Activated T-cell treated with anti-CD3 and anti-CD28 coated beads, Interleukin-2, amount 50 U/mL, for 4 hours (primary cell): Measurements from ENCODE around the gene TPSG1. TPM values are rescaled to one million over a fixed set of nuclear protein-coding genes. Genes with fewer than 3 reads are reported as not detected.
"Not testable (repeated sequence)": the region's sequence is repeated elsewhere in the genome, so short reads cannot be mapped to it uniquely, and the experiment has no call there.

ENCODE experiments used
- ATAC-seq, 2 donors: fragments of 200-7000 bp; cut with Tn5 transposase; one replicate each; pipeline ENCODE4 v1.10.0; 2021
- DNase-seq: peaks from one replicate; pipeline ENCODE4 v3.0.0-alpha.2; 2020
- H3K27me3 Mint-ChIP-seq: one replicate; pipeline ENCODE4 v1.8.0; 2021; ENCODE audit warnings: low read depth, mixed read lengths
- H3K36me3 Mint-ChIP-seq: one replicate; pipeline ENCODE4 v1.8.0; 2022; ENCODE audit warnings: mixed read lengths; ENCODE audit not compliant: insufficient read depth
- H3K4me1 Mint-ChIP-seq: one replicate; pipeline ENCODE4 v1.8.0; 2021; ENCODE audit warnings: low read depth, mixed read lengths
- H3K4me3 Mint-ChIP-seq: one replicate; pipeline ENCODE4 v1.8.0; 2021; ENCODE audit warnings: mild to moderate bottlenecking, moderate library complexity, mixed read lengths
- H3K9me3 Mint-ChIP-seq: one replicate; pipeline ENCODE4 v1.8.0; 2021; ENCODE audit warnings: mixed read lengths
- total RNA-seq, 3 donors: library from RNA; stranded (reverse); gene quantifications; one replicate each; pipeline ENCODE4 v1.2.1, GENCODE V29; 2021

TPSG1 gene
- total RNA-seq, 3 donors from 2014 or later: not detected

DNA sequence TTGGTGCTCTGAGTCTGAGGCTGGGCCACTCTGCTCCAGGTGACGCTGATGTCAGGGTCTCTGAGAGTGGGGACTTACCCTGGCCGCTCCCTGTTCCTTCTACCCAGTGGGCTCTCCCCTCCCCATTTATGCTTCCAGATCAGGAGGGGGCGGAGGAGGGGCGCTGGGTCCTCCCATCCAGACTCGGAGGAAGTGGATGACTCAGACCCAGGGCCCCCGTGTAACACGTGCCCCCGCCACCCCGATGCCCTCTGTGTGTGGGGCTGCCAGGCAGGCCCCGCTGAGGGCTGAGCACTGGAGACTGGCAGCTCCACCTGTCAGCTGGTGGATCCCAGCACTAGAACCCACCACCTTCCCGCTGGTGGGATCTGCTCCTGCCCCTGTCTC, 5.0 kb upstream of the TPSG1 start, which contains the start of gene TPSB2:
Gene TPSB2, minus strand, starts transcription at position 101 of the 387 bp plus-strand sequence. CDS start 233 bp downstream, outside the sequence.
- H3K27me3 Mint-ChIP-seq, H3K4me3 Mint-ChIP-seq: not testable (repeated sequence)

DNA sequence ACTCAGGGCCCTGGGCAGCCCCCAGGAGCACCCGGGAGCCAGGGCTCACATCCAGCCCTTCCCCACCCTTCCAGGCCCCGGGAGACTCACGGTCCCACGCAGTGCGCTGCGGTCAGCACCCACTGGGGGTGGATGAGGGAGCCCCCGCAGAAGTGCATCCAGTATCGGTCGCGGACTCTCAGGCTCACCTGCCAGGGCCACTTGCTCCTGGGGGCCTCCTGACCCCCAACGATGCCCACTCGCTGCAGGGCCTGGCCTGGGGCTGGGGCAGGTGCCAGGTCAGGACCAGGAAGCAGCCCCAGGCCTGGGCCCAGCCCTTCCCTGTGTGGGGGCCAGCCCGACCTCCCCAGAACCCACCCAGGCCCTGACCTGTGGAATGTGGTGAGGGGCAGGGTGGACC, 4.4 kb upstream of the TPSG1 start:
- H3K27me3 Mint-ChIP-seq, DNase-seq, H3K9me3 Mint-ChIP-seq, H3K4me3 Mint-ChIP-seq, ATAC-seq, H3K4me1 Mint-ChIP-seq, H3K36me3 Mint-ChIP-seq: not testable (repeated sequence)

More for the DNA sequence above, 5.0 kb upstream of the TPSG1 start, which contains the start of gene TPSB2:
- not testable (repeated sequence) for ATAC-seq, H3K9me3 Mint-ChIP-seq, H3K4me1 Mint-ChIP-seq, DNase-seq, H3K36me3 Mint-ChIP-seq

DNA sequence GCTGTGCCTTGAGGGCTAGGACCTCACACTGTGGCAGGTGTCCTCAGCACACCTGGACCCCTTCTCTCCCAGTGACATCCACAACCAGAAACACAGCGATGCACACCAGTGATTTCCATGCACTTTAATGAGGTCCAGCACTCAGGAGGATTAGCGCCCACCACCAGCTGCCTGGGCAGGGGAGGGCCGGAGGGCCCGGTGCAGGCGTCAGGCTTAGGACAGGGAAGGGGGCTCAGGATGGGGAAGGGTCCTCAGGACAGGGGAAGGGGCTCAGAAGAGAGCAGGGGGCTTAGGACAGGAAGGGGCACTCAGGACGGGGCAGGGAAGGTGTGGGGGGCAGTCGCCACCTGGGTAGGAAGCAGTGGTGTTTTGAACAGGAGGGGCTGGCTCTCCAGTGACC, 3.2 kb upstream of the TPSG1 start:
- H3K36me3 Mint-ChIP-seq, ATAC-seq, H3K27me3 Mint-ChIP-seq, DNase-seq, H3K4me1 Mint-ChIP-seq, H3K9me3 Mint-ChIP-seq, H3K4me3 Mint-ChIP-seq: not testable (repeated sequence)

DNA sequence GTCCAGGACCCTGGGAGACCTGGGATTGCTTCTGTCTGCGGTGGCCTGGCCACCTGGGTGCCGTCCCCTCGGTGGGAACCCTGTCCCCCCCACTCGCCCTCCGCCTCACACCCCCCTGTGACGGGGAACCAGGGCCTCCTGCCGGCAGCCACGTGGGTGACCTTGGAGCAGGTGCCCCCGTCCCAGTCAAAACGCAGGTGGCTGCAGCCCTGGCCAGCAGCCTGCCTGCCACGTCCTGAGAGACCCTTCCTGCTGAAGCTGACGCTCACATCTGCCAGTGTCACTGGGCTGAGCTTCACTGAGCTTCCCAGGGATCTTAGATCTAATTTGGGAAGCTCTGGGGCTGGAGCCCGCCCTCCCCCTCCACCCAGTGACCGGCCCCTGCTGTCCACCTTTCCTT, 1.6 kb upstream of the TPSG1 start:
- not testable (repeated sequence) for H3K4me3 Mint-ChIP-seq, H3K9me3 Mint-ChIP-seq, ATAC-seq, DNase-seq, H3K4me1 Mint-ChIP-seq, H3K27me3 Mint-ChIP-seq, H3K36me3 Mint-ChIP-seq

DNA sequence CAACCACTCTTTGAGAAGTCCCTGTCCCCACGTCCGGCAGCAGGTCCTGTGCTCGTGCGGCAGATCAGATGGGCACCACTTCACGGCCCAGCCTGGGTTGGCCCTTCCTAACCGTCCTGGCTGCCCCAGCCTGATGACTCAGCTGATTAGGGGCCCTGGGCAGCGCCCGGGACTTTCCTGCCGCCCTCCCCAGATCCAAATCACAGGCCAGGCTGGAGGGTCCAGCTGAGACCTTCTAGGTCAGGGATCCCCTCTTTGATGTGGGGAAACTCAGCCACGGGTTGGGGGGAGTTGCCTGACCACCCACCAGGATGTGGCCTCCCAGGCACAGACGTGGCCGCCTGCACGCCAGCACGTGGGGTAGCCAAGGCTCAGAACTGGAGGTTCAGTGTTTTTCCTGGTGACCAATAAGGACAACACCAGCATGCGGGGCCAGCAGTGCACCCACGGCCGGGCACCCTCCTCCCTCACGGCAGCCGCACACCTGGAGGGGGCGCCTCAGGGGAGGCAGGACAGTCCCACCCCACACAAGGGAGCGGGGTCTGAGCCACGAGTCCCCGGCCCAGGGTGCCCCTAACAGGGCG, 752 bp upstream of the TPSG1 start:
- not testable (repeated sequence) for DNase-seq, H3K4me1 Mint-ChIP-seq, H3K4me3 Mint-ChIP-seq, H3K9me3 Mint-ChIP-seq, ATAC-seq, H3K36me3 Mint-ChIP-seq, H3K27me3 Mint-ChIP-seq

DNA sequence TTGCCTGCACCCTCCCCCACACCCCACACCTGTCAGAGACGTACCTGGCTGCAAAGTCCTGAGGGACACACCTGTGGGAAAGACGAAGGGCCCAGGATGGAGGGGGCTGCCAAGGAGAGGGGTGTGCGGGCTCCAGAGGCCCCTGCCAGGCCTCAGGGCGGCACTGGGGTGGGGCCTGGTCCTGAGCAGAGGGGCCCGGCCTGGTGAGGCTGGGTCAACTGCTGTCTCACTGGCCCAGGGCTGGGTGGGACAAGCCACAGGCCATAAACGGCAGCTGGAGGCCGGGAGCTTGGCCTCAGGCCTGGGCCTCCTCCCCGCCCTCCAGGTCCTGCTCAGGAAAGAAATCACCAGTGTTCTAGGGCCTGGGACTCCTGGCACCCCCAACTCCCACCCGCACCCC, 510 bp downstream of the TPSG1 start:
- peaks cover 5% of the 10 kb centered on the region for H3K27me3 Mint-ChIP-seq

DNA sequence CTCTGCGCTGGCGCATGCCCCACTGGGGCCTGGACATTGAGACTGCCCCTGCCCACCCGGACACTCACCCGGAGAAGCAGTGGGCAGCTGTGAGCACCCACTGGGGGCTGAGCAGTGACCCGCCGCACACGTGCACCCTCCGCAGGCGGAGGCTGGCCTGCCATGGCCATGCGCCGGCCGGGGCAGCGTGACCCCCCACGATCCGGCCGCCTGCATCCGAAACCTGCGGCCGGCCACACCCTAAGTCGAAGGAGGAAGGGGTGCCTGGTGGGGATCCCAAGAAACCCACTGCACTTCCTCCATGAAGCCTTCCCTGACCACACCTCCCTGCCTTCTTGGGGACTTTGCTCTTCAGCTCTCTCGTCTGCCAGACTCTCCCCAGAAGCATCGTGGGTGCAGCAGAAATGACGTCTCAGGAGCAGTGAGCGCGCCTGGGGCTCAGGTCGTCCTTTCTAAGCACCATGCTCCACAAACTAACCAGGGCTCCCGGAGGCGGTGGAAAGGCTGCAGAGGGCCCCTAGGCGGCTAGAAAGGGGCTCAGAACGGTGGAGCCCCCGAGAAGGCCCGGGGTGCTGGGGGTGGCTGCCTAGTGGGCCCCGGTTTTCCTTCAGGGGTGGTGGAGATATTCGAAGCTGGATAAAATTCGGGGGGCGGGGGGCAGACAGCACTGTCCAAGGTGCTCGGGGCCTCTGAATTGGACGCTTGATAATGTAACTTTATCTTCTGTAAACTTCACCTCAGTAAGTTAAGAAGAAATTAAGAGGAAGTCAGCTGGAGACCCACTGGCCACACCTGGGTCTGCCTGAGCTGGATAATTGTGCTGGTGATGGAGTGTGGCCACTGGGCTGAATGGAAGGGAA, 1.5 kb downstream of the TPSG1 start:
- no peak overlapping the region for H3K4me3 Mint-ChIP-seq
- H3K36me3 Mint-ChIP-seq: no peaks in the 10 kb centered on the region
- DNase-seq: peak; percentile 4

More for the DNA sequence above, 510 bp downstream of the TPSG1 start:
- no peaks in the 10 kb centered on the region for H3K36me3 Mint-ChIP-seq
- no peaks in the 10 kb centered on the region for H3K9me3 Mint-ChIP-seq
- no peaks in the 10 kb centered on the region for H3K4me1 Mint-ChIP-seq
- DNase-seq (peak; percentile 2), ATAC-seq (no peak)
- H3K4me3 Mint-ChIP-seq: no peak overlapping the region

DNA sequence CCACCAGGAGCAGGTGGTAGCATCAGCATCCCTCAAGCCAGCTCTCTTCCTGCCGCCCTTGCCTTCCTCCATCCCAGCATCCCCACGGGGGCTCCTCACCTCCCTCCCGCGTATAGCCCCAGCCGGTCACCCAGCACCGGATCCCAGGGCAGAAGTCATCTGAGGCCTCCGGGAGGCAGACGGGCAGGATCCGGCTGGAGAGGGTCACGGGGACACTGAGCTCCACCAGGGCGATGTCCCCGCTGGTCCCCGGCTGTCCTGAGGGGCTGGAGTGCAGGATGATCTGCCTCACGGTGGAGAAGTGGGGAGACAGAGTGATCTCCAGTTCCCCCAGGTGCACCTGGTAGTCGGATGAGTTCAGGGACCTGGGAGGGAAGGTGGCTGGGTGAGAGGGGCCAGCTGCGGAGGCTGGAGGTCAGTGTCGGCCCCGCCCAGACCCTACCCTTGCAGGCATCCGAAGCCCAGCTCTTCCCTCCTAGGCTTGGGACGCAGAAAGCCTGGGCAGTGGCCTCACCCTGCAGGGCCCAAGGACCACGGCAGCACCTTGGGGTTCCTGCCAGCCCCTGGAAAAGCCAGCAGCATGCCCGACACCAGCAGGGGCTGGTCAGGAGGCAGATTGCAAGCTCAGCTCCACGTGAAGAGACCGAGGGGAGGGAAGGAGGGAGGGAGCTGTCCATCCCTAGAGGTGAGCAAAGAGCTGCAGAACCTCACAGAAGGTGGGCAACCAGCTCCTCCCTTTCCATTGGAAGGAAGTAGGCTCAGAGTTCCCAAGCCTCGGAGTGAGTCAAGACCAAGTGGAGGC, 2.3 kb downstream of the TPSG1 start:
- H3K4me3 Mint-ChIP-seq: no peak overlapping the region
- peaks cover 5% of the 10 kb centered on the region for H3K27me3 Mint-ChIP-seq
- no peak for DNase-seq
- no peak for ATAC-seq
- H3K4me1 Mint-ChIP-seq: no peaks in the 10 kb centered on the region
- no peaks in the 10 kb centered on the region for H3K9me3 Mint-ChIP-seq
- H3K36me3 Mint-ChIP-seq: no peaks in the 10 kb centered on the region

More for the DNA sequence above, 1.5 kb downstream of the TPSG1 start:
- ATAC-seq: no peak
- H3K27me3 Mint-ChIP-seq: peaks cover 5% of the 10 kb centered on the region
- no peaks in the 10 kb centered on the region for H3K4me1 Mint-ChIP-seq
- H3K9me3 Mint-ChIP-seq: no peaks in the 10 kb centered on the region

DNA sequence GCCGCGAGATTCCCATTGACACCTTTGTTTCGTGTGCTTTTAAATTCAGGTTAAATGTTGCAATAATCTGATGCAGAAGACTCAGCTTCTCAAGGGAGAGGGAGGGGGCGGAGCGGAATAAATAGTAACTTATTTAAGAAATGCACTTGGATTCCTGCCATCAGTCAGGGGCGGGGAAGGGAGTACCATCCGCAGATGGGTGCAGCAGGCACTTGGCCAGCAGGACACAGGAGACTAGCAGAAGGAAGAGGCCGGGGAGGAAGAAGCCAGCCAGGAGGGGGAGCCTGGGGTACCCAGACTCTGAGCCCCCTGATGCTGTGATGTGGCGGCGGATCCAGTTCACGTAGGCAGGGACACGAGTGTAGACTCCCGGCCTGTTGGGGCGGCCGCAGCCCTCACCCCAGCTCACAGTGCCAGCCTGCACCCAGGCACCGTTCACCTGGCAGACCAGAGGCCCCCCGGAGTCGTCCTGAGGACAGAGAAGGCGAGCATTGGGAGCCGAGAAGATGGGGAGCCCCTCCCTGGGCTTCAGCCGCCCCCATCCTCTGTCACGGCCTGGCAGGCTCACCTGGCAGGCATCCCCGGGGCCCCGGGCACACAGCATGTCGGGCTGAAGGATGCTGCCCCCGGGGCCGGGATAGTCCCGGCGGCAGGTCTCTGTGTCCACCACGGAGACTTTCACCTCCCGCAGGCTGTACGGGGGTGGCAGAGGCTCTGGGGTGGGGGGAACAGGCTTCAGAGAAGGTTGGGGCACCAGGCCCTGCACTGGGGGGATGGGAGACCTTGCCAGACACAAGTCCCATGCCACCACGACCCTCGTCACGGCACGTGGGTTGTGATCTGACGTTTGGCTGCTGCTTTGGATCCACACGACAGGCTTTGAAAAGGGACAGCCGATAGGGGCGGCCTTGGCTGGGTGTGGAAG, 3.2 kb downstream of the TPSG1 start:
- H3K4me1 Mint-ChIP-seq: no peaks in the 10 kb centered on the region
- no peaks in the 10 kb centered on the region for H3K36me3 Mint-ChIP-seq
- peaks cover 2% of the 10 kb centered on the region for H3K27me3 Mint-ChIP-seq
- ATAC-seq (no peak), DNase-seq (no peak)
- H3K4me3 Mint-ChIP-seq: no peak overlapping the region
- H3K9me3 Mint-ChIP-seq: no peaks in the 10 kb centered on the region

DNA sequence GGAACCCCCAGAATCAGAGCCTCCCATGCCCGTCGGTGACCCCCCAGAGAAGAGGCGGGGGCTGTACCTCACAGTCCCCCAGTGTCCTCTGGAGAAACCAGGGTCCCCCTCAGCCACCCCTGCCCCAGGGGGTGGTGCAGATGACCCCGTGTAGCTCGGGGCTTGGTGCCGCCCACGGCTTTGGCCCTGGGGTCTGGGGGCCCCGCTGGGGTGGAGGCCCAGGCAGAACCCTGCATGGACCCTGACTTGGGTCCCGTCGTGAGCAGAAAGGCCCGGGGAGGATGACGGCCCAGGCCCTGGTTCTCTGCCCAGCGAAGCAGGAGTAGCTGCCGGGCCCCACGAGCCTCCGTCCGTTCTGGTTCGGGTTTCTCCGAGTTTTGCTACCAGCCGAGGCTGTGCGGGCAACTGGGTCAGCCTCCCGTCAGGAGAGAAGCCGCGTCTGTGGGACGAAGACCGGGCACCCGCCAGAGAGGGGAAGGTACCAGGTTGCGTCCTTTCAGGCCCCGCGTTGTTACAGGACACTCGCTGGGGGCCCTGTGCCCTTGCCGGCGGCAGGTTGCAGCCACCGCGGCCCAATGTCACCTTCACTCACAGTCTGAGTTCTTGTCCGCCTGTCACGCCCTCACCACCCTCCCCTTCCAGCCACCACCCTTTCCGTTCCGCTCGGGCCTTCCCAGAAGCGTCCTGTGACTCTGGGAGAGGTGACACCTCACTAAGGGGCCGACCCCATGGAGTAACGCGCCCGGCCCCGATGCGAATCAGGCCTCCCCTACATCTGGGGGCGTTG, 4.0 kb downstream of the TPSG1 start:
- no peak overlapping the region for H3K4me3 Mint-ChIP-seq
- no peak for DNase-seq

DNA sequence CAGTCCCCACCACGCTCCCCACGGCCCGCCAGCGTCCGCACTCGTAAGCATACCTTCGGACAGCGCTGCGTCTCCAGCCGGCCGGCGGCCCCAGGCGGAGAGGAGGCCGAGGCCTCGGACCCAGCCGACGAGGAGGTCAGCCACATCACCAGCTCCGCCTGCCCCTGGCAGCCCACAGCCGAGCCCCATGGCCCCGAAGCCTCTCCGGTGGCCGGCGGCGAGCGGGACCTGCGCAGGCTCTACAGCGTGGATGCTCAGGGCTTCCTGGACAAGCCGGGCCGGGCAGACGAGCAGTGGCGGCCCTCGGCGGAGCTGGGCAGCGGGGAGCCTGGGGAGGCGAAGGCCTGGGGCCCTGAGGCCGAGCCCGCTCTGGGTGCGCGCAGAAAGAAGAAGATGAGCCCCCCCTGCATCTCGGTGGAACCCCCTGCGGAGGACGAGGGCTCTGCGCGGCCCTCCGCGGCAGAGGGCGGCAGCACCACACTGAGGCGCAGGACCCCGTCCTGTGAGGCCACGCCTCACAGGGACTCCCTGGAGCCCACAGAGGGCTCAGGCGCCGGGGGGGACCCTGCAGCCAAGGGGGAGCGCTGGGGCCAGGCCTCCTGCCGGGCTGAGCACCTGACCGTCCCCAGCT, 4.9 kb downstream of the TPSG1 start:
- ATAC-seq: no peak
- no peak for DNase-seq
- Mint-ChIP-seq H3K4me1 (no peaks in the 10 kb centered on the region), H3K36me3 (no peaks in the 10 kb centered on the region), H3K9me3 (no peaks in the 10 kb centered on the region), H3K4me3 (no peak overlapping the region), H3K27me3 (peaks cover 2% of the 10 kb centered on the region)

More for the DNA sequence above, 4.0 kb downstream of the TPSG1 start:
- no peak for ATAC-seq
- peaks cover 2% of the 10 kb centered on the region for H3K27me3 Mint-ChIP-seq
- H3K36me3 Mint-ChIP-seq: no peaks in the 10 kb centered on the region
- no peaks in the 10 kb centered on the region for H3K4me1 Mint-ChIP-seq
- H3K9me3 Mint-ChIP-seq: no peaks in the 10 kb centered on the region

DNA sequence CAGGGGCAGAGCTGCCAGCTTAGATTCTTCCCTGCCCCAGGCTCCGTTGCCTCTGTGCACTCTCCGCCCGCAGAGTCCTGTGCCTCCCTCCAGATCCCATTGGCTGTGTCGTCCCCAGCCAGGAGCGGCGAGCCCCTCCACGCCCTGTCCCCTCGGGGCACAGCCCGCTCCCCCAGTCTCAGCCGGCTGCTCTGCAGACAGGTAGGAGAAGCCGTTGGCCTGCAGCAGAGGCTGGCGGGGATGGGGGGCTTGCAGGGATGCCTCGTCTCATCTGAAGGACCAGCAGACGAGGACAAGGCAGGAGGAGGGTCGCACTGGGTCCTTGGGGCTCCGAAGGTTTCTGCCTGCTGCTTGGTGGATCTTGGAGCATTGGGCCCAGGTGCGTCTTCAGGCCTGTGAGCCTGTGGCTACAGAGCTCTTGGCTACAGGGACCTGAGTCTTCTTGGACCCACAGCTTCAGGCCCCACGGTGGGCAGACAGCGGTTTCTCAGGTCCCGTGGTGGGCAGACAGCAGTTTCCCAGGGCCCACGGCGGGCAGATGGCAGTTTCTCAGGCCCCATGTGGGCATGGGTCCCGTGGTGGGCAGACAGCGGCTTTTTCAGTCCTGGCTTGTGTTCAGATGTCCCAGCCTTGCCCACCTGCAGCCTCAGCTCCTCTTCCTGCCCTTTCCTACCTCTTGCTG, 6.0 kb downstream of the TPSG1 start:
- no peak for ATAC-seq
- Mint-ChIP-seq H3K27me3 (peaks cover 2% of the 10 kb centered on the region), H3K9me3 (no peaks in the 10 kb centered on the region), H3K4me3 (no peak overlapping the region), H3K4me1 (no peaks in the 10 kb centered on the region), H3K36me3 (no peaks in the 10 kb centered on the region)
- no peak for DNase-seq
